ENCODE data around the gene CPSF2.
A peak's percentile ranks its signal among the peaks of the same experiment; 100 is the strongest.

CPSF2 gene

GRCh38 chr14:92121670-92122350 lies at the start of gene CPSF2, which contains the start of gene NDUFB1:
Gene CPSF2, plus strand, starts transcription at chr14:92121969. Its CDS starts 9,016 bp downstream, at chr14:92130985.
Gene NDUFB1, minus strand, starts transcription at chr14:92121706. Its CDS starts 4,069 bp downstream, at chr14:92117637.
- TF ChIP-seq CTBP1 (IDR thresholded peaks at IDR 0.05; ENCODE audit: borderline replicate concordance) (no peak), HDGF (IDR thresholded peaks at IDR 0.05; ENCODE audit: borderline replicate concordance) (no peak), NFRKB (IDR thresholded peaks at IDR 0.05) (peak; percentile 92), ZNF384 (IDR thresholded peaks at IDR 0.05) (no peak), FOXA1 (IDR thresholded peaks at IDR 0.05) (no peak), TARDBP (IDR thresholded peaks at IDR 0.05) (no peak), SP1 (IDR thresholded peaks at IDR 0.05) (no peak), SUZ12 (IDR thresholded peaks at IDR 0.05) (no peak), BHLHE40 (IDR thresholded peaks at IDR 0.05; ENCODE audit: borderline replicate concordance) (peak; percentile 92), PKNOX1 (IDR thresholded peaks at IDR 0.05) (no peak), L3MBTL2 (conservative IDR thresholded peaks at IDR 0.05) (no peak; the same call in 1 of the 2 replicates), FOXM1 (IDR thresholded peaks at IDR 0.05; ENCODE audit: borderline replicate concordance) (no peak), FOXK2 (IDR thresholded peaks at IDR 0.05) (no peak), ELF4 (IDR thresholded peaks at IDR 0.05) (peak; percentile 58), LEF1 (IDR thresholded peaks at IDR 0.05; ENCODE audit: borderline replicate concordance) (no peak)
- DNase-seq (ENCODE audit: extremely low spot score), result peak; percentile 90
- POLR2A ChIA-PET, result interaction anchor here (0.5 to 6.6 kb wide), 15 partner anchors 10 to 613 kb away, joined by 3 to 77 read pairs (median 4); partner anchors contain the start of genes ATXN3 and TRIP11
- CTCF ChIA-PET, result interaction anchor here (1.0 to 3.8 kb wide), 2 partner anchors 15 to 411 kb away, joined by 4 to 31 read pairs; partner anchors contain the start of gene ATXN3

- CTCF ChIA-PET, result no interaction called here
Measured at GRCh38 chr14:92074555-92074954, 47.2 kb upstream of the CPSF2 start.

GRCh38 chr14:92088494-92088893 lies 33.3 kb upstream of the CPSF2 start:
- ChIA-PET CTCF (no interaction called here), POLR2A (no interaction called here)
- DNase-seq (ENCODE audit: extremely low spot score), result no peak
- TF ChIP-seq LEF1 (IDR thresholded peaks at IDR 0.05; ENCODE audit: borderline replicate concordance) (no peak), ZNF384 (IDR thresholded peaks at IDR 0.05) (no peak), NFRKB (IDR thresholded peaks at IDR 0.05) (no peak), HDGF (IDR thresholded peaks at IDR 0.05; ENCODE audit: borderline replicate concordance) (no peak), BHLHE40 (IDR thresholded peaks at IDR 0.05; ENCODE audit: borderline replicate concordance) (no peak), SP1 (IDR thresholded peaks at IDR 0.05) (no peak), ELF4 (IDR thresholded peaks at IDR 0.05) (no peak), CTBP1 (IDR thresholded peaks at IDR 0.05; ENCODE audit: borderline replicate concordance) (no peak), FOXM1 (IDR thresholded peaks at IDR 0.05; ENCODE audit: borderline replicate concordance) (no peak), TARDBP (IDR thresholded peaks at IDR 0.05) (no peak), L3MBTL2 (conservative IDR thresholded peaks at IDR 0.05) (no peak)

More at GRCh38 chr14:92074555-92074954, 47.2 kb upstream of the CPSF2 start:
- POLR2A ChIA-PET, result no interaction called here
- TF ChIP-seq BHLHE40 (IDR thresholded peaks at IDR 0.05; ENCODE audit: borderline replicate concordance) (no peak), PKNOX1 (IDR thresholded peaks at IDR 0.05) (no peak), LEF1 (IDR thresholded peaks at IDR 0.05; ENCODE audit: borderline replicate concordance) (no peak), NFRKB (IDR thresholded peaks at IDR 0.05) (no peak)
- DNase-seq (ENCODE audit: extremely low spot score), result no peak

- ChIA-PET POLR2A (no interaction called here), CTCF (interaction anchor here (0.7 to 1.1 kb wide), 2 partner anchors 13 to 74 kb away, joined by 4 to 7 read pairs; partner anchors contain the start of gene ATXN3)
- DNase-seq (ENCODE audit: extremely low spot score), result no peak
- TF ChIP-seq PKNOX1 (IDR thresholded peaks at IDR 0.05), result no peak
- no peak for TF ChIP-seq SP1 (IDR thresholded peaks at IDR 0.05)
- TF ChIP-seq LEF1 (IDR thresholded peaks at IDR 0.05; ENCODE audit: borderline replicate concordance), result no peak
- TF ChIP-seq SUZ12 (IDR thresholded peaks at IDR 0.05), result no peak
- TF ChIP-seq ARNT (IDR thresholded peaks at IDR 0.05), result no peak
- no peak for TF ChIP-seq HDGF (IDR thresholded peaks at IDR 0.05; ENCODE audit: borderline replicate concordance)
- no peak for TF ChIP-seq FOXK2 (IDR thresholded peaks at IDR 0.05)
- no peak for TF ChIP-seq L3MBTL2 (conservative IDR thresholded peaks at IDR 0.05)
- no peak for TF ChIP-seq FOXA1 (IDR thresholded peaks at IDR 0.05)
- TF ChIP-seq ELF4 (IDR thresholded peaks at IDR 0.05), result no peak
- no peak for TF ChIP-seq CTBP1 (IDR thresholded peaks at IDR 0.05; ENCODE audit: borderline replicate concordance)
Measured at GRCh38 chr14:92093320-92093719, 28.4 kb upstream of the CPSF2 start.

- ChIA-PET POLR2A (interaction anchor here (1.2 to 2.3 kb wide), 2 partner anchors 22 kb away, joined by 4 to 7 read pairs; partner anchors contain the start of genes CPSF2 and NDUFB1), CTCF (no interaction called here)
- DNase-seq (ENCODE audit: extremely low spot score), result no peak
- no peak for TF ChIP-seq ARNT (IDR thresholded peaks at IDR 0.05)
- no peak for TF ChIP-seq L3MBTL2 (conservative IDR thresholded peaks at IDR 0.05)
- no peak for TF ChIP-seq SUZ12 (IDR thresholded peaks at IDR 0.05)
Measured at GRCh38 chr14:92099802-92100201, 22.0 kb upstream of the CPSF2 start.

- TF ChIP-seq TARDBP (IDR thresholded peaks at IDR 0.05) (no peak), HDGF (IDR thresholded peaks at IDR 0.05; ENCODE audit: borderline replicate concordance) (no peak), LEF1 (IDR thresholded peaks at IDR 0.05; ENCODE audit: borderline replicate concordance) (no peak), ARNT (IDR thresholded peaks at IDR 0.05) (no peak), FOXA1 (IDR thresholded peaks at IDR 0.05) (no peak), PKNOX1 (IDR thresholded peaks at IDR 0.05) (no peak), L3MBTL2 (conservative IDR thresholded peaks at IDR 0.05) (no peak), FOXM1 (IDR thresholded peaks at IDR 0.05; ENCODE audit: borderline replicate concordance) (no peak), SUZ12 (IDR thresholded peaks at IDR 0.05) (no peak), FOXK2 (IDR thresholded peaks at IDR 0.05) (no peak), ZNF384 (IDR thresholded peaks at IDR 0.05) (no peak), ELF4 (IDR thresholded peaks at IDR 0.05) (no peak), CTBP1 (IDR thresholded peaks at IDR 0.05; ENCODE audit: borderline replicate concordance) (no peak)
- ChIA-PET CTCF (no interaction called here), POLR2A (interaction anchor here (0.9 kb wide), 1 partner anchor 18 kb away, joined by 4 read pairs; the partner anchor contains the start of genes CPSF2 and NDUFB1)
- DNase-seq (ENCODE audit: extremely low spot score), result no peak
Measured at GRCh38 chr14:92103363-92103989, 18.3 kb upstream of the CPSF2 start.
